ENCODE results near the gene SLC29A4.
"Not testable (repeated sequence)": the region's sequence is repeated elsewhere in the genome, so short reads cannot be mapped to it uniquely, and the experiment has no call there.

The SLC29A4 gene, protein sequence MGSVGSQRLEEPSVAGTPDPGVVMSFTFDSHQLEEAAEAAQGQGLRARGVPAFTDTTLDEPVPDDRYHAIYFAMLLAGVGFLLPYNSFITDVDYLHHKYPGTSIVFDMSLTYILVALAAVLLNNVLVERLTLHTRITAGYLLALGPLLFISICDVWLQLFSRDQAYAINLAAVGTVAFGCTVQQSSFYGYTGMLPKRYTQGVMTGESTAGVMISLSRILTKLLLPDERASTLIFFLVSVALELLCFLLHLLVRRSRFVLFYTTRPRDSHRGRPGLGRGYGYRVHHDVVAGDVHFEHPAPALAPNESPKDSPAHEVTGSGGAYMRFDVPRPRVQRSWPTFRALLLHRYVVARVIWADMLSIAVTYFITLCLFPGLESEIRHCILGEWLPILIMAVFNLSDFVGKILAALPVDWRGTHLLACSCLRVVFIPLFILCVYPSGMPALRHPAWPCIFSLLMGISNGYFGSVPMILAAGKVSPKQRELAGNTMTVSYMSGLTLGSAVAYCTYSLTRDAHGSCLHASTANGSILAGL

DNA sequence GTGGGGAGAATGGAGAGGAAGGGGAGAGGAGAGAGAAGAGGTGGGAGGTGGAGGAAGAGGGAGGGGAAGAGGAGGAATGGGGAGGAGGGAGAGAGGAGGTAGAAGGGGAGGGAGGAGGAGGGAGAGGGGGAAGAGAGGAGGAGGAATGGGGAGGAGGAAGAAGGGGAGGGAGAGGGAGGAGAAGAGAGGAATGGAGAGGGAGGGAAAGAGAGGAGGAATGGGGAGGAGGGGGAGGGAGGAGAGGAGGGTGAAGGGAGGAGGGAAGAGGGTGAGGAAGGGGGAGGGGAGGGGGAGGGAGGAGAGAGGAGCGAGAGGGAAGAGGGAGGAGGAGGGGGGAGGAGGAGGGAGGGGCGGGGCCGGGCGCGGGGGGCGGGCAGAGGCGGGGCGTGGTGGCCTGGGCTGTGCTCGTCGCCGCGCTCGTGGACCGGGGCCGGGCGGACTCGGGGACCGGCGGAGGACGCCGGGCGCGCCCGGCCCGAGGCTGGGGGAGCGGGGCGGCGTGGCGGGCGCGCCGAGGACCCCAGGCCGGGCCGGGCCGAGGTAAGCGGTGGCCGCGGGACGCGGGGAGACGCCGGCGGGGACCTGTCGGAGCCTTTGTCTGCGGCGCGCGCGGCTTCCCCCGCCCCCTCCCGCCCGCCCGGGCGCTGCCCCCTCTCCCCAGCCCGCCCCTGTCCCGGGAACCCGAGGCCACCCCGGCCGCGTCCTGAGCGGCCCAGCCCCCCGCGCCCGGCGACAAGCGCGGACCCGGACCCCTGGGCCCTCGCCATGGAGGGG is at the start of gene SLC29A4:
SLC29A4 (plus strand) TSS at position 401 of the 774 bp plus-strand sequence. CDS start 4,874 bp downstream, outside the sequence.
- DNase-seq, result peak in 1 of 2 donors; percentile 48

DNA sequence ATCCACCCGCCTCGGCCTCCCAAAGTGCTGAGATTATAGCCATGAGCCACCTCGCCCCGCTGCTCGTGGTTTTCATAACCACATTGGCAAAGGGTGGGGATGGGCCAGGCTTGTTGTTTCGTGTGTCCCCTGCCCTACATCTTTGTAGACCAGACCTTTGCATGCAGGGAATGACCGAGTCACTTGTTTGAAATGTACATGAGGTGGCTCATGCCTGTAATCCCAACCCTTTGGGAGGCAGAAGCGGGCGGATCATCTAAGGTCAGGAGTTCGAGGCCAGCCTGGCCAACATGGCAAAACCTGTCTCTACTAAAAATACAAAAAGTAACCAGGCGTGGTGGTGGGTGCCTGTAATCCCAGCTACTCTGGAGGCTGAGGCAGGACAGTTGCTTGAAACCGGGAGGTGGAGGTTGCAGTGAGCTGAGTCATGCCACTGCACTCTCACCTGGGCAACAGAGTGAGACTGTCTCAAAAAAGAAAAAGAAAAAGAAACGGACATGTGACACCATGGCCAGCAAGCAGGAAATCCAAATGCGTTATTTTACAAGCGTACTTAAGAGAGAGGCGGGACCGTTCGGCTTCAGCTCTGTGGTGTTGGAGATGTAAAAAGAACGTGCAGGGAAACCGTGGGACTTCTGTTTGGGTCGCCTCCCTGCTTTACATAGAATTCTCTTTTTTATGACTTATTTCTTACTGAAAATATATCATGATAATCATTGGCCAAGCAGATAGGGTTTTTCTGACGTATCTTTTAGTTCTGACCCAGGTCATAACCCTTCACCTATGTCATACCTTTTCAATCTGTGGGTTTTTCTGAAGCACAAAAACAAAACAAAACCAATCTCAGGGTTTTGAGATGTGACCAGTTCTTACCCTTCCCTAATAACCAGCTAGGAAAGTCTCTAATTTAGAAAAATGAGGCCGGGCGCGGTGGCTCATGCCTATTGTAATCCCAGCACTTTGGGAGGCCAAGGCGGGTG is 47.6 kb upstream of the SLC29A4 start:
- DNase-seq, result no peak

DNA sequence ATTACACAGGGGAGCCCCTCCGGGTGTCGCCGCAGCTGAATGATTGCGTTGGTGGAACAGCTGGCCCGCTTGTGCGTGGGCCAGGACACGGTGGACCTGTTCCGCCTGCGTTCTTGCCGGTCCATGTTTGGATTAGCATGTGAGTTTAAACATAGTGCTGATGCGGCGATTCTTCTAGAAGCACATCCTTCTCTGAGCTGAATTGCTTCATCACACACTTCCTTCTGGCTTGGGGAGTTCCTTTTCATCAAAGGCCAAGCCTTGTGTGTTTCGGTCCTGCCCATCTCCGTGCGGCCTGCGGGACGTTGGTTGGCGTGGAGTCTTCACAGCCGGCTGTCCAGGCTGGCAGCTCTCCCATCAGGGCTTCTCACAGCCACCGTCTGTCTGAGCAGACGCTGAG is 45.5 kb upstream of the SLC29A4 start:
- DNase-seq, result no peak

DNA sequence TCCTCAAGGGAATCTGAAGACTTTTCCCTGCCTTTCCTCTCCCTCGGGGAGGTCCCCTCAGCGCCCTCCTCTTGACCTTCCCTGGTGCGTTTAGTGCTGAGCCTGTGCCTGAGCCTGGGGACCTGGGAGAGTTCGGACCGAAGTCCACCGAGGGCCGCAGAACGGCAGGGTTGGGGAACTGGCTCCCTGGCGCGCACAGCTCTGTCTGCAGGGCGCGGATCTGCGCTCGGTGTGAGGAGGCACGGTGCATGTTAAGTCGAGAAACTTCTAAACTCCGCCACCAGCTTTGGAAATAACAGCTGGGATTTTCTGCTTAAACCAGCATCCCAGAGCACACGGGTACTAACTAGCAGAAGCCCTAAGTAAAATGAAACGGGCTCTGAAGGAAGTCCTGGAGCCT is 44.2 kb upstream of the SLC29A4 start:
- no peak for DNase-seq

DNA sequence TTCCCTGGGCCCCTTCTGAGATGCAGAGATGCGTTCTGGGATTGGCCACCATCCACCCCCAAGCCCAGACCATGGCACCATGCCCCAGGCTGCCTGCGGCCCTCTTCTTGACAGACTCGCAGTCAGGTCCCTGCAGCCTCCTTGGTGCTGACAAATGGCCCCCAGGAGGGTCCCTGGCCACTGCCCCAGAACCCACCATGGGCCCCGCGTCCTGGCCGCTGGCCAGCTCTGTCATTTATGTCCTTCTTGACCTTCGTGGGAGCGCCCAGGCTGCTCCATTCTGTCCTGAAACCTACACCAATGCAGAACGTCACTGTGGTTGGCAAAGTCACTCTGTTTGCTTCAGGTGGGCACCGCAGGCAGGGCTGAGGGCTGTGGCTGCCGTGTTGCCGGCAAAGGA is 39.5 kb upstream of the SLC29A4 start:
- DNase-seq, result no peak

DNA sequence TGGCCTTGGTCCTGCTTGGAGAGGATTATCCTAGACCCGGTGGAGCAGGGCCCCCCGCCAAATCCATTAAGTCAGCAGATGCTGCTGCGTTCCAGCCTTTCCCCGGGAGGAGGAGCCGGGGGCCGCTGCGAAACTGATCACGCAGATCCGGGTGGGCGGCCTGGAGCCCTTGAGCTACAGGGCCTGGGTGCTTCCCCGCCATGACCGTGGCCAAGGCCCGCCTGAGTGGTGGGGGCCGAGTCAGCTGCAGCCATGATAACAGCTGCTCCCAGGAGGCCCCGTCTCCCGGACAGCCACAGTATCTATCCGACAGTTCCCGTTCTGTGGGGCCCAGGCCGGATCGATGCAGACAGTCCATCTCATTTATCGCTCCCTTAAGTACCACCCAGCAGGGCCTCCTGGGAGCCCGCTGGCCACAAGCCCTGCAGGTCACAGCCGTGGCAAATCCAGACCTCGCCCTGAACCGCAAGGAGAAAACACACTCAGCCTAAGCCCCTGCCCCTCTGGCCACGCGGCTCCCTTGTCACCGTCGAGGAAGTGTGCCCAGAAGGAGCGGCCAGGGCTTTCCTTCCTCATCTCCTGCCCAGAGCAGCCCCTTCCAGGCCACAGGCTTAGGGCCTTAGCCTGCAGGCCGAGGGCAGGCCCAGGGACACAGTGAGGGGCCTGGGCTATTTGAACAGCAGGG is 34.4 kb upstream of the SLC29A4 start:
- DNase-seq, result no peak

DNA sequence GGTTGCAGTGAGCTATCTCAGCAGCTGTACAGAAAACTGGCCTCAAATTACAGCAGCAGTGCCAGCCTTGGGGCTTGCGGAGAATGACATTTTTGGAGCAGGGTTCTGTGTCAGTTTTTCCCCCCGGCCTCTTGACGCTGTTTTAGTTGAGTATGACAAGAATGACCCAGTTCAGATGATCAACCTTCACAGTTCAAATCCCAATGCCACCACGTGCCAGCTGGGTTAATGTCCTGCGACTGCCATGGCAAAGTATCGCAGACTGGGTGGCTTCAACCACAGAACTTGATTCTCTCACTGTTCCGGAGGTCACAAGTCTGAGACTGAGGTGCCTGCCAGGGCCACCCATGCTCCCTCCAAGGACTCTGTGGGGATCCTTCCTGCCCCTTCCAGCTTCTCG is 32.0 kb upstream of the SLC29A4 start:
- DNase-seq, result not testable (repeated sequence)

DNA sequence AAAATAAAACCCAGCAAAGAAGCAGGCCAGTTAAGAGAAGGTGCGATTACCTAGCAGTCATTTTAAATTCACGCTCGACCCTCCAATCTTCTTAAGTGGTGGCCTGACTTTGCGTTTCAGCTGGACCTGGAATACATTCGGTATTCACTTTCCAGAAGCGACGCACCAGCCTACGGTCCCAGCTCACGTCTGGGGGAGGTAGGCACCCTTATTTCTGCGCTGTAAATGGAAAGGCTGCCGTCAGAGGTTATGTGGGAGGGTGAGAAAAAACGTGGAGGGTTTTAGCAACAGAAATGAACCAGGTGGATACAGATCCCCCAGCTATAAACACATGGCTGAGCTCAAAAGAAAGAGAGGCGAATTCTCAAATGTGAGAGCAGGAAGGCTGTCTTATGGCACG is 29.2 kb upstream of the SLC29A4 start:
- not testable (repeated sequence) for DNase-seq

DNA sequence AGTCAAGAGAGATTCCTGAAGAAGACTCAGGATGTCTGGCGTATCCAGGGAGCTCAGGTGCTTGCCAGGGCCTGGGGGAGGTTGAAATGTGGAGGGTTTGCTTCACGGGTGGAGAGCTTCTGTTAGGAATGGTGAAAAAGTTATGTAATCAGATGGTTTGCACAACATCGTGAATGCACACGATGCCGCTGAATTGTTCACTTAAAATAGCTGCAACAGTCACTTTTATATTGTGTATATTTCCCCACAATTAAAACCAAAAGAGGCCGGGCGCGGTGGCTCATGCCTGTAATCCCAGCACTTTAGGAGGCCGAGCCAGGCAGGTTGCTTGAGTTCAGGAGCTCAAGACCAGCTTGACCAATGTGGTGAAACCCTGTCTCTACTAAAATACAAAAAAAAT is 28.4 kb upstream of the SLC29A4 start:
- DNase-seq, result not testable (repeated sequence)

DNA sequence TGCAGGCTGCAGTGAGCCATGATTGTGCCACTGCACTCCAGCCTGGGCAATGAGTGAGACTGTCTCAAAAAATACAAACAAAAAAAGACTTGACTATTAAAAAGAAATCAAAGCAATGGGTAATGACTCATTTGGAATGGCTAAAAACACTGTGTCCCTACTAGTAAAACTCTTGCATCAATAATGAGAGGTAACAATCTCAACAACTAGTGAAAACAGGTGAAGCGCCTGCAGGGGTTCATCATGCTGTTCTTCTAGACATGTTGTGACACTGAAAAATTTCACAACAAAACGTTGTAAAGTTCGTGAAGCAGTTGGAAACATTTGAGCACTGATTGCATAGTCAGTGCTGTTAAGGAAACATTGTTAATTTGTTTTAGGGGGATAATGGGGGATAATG is 26.9 kb upstream of the SLC29A4 start:
- DNase-seq, result no peak

DNA sequence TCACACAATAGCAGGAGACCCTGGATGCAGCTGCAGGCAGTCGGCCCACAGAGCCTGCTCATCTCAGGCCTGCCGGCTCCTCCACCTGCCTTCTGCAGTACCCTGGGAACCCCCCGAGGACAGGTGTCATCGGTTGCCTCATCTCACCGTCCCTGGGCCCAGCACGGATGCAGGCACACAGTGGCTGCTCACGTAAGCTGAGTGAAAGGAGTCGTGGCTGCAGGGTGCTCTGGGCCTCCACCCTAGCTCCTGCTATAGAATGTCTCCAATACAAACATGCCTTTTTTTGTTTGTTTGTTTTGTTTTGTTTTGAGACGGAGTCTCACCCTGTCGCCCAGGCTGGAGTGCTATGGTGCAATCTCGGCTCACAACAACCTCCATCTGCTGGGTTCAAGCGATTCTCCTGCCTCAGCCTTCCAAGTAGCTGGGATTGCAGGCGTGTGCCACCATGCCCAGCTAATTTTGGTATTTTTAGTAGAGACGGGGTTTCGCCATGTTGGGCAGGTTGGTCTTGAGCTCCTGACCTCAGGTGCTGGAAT is 22.1 kb upstream of the SLC29A4 start:
- not testable (repeated sequence) for DNase-seq

DNA sequence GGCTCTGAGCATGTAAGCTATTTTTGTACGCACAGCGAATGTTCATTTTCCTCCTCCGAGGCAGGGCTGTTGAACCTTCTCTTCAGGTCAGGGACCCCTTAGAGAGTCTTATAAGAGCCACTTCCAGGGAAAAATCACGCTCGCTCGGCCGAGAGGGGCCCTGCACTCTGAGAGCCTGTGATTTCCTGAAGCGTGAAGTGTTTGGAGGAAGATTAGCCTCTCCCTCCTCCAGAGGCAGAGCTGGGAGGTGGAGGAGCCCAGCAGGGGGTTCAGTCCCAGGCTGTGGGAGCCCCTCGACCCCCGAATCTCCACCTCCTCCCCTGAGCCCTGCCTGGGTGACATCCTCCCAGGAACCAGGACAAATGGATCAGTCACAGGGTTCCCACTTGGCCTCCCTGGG is 19.7 kb upstream of the SLC29A4 start:
- not testable (repeated sequence) for DNase-seq

DNA sequence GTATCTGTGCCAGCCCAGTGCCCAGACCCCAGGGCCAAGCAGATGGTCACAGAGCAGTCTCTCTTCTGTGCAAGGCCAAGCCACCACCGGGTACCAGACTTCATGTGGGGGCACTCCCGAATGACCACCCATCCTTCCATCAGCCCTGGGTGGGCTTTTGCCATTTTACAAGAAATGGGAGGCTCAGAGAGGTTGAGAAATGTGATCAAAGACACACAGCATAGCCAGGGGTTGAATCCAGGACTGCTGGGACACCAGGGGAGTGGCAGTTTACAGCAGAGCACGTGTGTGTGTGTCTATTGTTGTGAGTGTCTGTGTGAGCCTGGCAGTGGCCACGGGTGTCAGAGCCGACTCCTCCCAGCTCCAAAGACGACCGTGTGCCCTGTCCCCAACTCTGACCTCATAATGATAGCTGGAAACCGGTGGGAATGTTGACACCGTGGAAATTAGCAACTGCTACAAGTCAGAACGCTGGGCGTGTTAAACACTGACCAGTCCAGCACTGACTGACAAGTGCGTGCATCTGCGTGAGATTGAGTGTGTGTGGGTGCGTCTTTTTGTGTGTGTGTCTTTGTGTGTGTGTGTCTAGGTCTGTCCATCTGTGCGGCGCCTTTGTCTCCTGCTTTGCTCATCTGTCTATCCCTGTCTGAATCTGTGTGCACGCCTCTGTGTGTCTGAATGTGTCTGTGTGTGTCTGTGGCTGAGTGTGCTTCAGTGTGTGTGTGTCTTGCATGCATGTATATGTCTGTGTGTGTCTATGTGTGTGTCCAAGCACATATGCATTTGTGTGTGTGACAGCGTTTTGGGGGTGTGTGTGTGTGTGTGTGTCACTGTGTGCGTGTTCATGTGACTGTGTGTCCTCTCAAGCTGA is 17.2 kb upstream of the SLC29A4 start:
- no peak for DNase-seq

DNA sequence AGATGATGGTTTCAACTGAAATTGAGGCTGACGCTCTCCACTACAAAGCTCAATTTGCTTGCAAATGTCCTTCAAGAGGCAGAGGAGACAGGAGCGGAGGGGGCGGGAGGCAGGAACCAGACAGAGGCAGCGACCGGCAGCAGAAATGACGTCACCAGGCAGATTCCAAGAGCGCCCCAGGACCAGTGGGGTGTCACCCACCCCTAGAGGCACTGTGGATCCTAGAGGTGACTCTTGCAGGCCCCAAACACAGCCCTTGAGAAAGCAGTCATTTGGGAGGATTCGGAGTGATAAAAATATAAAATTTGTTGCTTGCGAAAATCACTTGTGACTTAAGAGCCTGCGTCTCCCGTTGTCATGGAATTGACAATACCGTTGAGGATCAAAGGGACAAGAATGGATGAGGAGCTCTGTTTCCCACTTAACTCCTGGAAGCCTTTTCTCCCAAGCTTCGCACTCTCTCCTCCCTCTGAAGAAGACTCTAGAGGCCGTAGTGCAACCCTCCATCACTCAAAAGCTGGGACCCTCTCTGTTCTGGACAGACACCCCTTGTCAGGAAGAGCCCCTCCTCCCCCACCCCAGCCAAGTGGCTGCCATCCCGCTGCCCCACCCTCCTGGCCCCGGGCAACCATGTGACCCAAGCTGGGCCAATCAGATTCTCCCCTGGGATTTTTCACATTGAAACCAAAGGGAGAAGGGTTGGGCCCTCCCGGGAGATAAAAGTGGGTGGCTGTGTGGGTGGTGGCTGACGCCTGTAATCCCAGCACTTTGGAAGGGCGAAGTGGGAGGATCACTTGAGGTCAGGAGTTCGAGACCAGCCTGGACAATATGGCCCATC is 16.3 kb upstream of the SLC29A4 start:
- no peak for DNase-seq

DNA sequence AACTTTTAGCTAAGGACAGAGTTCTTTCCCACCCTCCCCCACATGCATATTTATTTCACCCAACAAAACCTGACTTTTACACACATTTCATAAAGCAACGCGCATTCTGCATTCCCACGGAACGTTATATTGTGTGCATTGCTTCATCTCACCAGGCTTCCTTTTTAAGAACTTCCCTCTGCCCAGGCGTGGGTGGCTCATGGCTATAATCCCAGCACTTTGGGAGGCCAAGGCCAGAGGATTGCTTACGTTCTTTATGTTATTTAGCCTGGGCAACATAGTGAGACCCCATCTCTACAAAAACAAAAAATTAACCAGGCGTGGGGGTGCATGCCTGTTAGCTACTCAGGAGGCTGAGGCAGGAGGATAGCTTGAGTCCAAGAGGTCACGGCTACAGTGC is 14.9 kb upstream of the SLC29A4 start:
- not testable (repeated sequence) for DNase-seq

DNA sequence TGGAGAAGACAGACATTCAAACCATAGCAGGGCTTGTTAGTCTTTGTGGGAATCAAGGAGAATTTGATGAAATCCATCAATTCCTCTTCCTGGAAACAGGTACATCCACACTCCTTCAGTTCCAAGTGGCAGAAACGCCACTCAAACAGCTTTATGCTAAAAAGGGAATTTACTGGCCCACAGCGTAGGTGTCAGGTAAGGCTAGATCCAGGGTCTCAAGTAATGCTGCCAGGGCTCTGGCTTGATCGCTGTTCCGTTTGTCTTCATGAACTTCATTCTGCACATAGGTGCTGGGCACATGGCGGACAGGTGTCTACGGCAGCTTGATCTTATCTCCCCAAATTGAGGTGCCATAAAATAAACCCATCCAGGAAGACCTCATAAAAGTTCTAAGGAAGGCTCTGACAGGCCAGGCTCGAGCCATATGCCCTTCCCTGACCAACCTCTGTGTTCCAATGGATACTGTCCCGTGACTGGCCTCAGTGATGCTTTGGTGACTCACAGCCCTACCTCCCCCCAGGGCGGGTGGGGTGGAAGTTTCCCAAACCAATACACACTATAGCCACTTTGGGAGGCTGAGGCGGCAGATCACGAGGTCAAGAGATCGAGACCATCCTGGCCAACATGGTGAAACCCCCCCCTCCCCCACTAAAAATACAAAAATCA is 12.6 kb upstream of the SLC29A4 start:
- DNase-seq, result not testable (repeated sequence)

DNA sequence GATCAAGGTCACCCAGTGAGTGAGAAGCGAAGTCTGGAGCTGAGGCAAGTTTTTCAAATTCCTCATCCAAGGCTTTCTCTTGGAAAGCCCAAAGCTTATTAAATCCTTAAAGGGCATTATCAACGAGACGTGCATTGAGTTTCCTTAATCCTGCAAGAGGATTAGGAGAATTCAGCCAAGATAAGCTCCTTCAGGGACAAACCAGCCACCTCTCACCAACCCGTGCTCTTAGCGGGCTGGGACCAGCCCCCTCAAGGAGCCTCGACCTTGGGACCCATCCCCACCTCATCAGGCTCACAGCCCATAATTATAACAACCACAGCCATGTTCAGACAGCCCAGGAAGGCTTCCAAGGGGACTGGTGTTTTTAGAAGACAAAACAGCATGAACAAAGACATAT is 12.0 kb upstream of the SLC29A4 start:
- DNase-seq, result no peak

DNA sequence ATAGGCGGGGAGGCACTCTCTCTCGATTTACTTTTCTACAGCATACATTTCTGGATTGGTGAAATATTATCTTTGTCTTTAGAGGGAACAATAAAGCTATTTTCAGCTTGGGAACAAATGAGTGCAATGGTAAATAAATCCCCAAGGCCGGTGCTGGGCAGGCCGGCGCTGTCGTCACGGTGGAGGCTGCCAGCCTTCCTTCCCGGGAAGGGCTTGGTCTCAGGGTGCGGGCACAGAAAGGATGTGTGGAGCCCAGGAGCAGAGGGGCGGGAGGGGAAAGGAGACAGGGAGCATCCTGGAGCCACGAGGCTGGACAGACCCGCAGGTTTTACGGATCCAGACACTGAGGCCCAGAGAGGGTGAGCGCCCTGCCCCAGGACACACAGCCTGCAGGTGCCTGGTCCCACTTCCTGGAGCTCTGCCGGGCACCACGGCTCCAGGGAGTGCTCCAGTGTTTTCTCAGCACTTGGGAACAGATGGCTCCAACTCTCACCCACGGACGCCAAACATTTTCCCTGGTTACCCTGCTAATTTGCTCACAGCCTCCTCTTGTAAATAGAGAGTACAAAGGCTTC is 8.8 kb upstream of the SLC29A4 start:
- DNase-seq, result not testable (repeated sequence)

DNA sequence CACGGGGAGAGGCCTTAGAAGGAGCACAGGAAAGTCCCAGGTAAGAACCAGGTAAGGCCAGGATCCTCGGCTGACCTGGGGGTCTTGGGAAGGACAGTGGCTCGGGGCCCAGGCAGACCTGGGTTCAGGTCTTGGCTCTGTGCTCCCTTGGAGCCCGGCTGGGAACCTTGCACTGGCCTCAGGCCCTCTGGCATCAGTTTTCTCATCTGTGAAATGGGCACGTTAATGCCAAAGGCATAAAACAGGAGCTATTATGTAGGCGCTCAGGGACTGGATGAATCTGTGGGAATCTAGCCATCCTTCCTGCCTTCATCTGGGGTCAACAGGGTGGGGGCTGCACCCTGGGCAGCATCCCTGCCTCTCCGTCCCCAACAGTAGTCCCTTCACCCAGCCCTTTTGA is 8.3 kb upstream of the SLC29A4 start:
- DNase-seq, result no peak
